CD4-positive, alpha-beta T cell treated with Interleukin-21 for 1 hour (primary cell): ENCODE measurements around the gene LAPTM5.
A peak's percentile ranks its signal among the peaks of the same experiment; 100 is the strongest.

ENCODE experiments used
- DNase-seq: peaks from one replicate; pipeline ENCODE4 v3.0.0-alpha.2; 2020

The LAPTM5 gene

DNA sequence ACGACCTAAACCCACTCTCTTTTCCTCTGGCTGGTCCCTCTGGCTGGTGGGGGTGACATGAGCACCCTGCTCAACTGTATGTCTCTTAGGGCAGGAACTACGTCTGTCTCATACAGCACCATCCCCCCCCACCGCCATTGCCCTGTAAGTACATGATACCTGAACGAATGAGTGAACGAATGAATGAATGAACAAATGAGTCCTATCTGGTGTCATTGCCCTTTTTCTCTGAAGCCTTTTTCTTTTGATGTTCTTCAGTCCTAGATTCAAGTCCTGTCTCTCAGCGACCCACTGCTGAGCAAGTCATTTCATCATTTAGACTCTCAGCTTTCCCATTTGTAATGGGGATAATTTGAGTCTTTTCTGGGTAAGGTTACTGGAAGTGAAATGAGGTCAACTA is 45.0 kb downstream of the LAPTM5 start:
- DNase-seq, result no peak

- DNase-seq, result no peak
These were observed 47.2 kb downstream of the LAPTM5 start for GRCh38 chr1:30710407-30710806.

DNA sequence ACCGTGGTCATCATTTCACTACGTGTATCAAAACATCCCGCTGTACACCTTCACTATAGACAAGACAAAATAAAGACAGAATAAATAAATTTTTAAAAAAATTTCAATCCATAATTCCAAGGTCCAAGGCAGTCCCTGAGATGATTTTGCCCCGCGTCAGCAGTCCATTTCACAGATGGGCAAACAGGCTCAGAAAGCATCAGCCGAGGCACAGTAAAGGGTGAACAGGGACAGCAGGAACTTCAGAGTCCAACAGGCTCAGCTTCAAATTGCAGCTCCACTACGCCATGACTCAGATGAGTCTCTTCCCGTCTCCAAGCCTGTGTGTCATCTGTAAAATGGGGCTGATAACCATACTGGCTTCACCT is 49.2 kb downstream of the LAPTM5 start:
- no peak for DNase-seq

- DNase-seq, result peak; percentile 56
These were observed 49.9 kb downstream of the LAPTM5 start for GRCh38 chr1:30707412-30708360.

DNA sequence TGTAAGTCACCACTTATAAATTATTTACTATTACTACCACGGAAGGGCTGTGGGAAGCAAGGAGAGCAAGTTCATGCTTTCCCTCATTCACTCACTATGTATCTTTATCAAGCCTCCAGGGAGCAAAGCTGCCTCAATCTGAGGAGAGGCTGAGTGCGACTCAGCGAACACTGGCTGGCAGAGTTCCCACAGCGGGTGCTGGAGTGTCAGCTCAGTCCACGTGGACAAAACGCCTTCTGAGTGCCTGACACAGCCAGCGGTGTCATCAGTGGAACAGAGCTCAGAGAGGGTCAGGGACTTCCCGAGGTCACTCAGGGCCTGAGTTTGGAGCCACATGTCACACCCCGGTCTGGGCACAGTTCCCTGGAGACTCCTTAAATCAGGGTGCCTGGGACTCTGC is 51.0 kb downstream of the LAPTM5 start:
- DNase-seq, result no peak

DNA sequence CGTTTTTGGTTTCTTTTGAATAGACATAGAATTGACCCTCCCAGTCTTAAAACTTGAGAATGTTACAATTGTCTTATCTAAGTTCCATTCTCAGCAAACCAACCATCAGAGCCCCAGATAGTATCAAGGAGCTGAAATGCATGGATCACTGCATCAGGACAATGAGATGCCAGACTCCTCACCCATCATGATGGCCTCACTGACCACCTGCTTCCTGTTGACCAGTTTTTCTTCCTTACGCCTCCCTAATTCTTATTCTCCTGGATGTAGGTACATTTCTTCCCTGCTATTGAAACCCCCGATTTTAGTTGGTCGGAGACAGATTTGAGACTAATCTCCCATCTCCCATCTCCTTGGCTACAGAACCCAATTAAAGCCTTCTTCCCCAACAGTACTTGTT is 51.9 kb downstream of the LAPTM5 start:
- no peak for DNase-seq

- no peak for DNase-seq
These were observed 52.6 kb downstream of the LAPTM5 start for GRCh38 chr1:30704765-30705509.

DNA sequence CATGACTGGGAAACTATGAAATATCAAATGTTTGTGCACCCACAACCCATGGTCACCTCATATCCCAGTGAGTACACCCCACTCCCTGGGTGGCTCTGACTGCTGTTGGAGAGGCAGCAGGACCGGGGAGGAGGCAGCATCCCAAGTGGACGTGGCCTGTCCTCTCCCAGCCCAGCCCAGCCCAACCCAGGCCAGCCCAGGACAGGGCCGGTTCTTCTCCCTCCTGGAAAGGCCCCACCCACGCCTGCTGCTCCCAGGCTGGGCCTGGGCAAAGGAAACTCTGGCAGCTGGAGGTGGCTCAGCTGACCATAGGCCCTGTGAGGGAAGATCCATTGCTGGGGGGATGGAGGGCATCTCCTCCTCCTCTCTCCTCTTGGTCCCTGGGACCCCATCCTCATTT is 53.3 kb downstream of the LAPTM5 start:
- DNase-seq, result no peak

GRCh38 chr1:30702823-30703222 is 54.8 kb downstream of the LAPTM5 start:
- no peak for DNase-seq

DNA sequence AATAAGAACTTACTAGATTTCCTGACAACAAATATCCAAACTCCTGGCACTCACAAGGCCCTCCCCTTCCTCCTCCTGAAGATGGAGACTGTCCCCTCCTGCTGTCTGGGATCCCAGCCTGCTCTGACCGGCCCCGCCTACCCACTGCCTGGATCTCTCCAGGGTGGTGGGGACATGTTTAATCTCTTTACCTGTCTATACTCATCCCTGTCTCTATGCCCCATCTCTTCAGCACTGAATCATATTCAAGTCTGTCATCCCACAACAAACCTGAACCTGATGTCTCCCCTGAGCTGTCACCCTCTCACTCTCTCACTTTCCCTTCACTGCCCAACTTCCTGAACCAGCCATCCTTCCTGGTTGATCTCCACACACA is 56.3 kb downstream of the LAPTM5 start:
- no peak for DNase-seq

GRCh38 chr1:30700528-30701257 is 56.9 kb downstream of the LAPTM5 start:
- DNase-seq, result no peak

GRCh38 chr1:30699762-30700161 is 57.8 kb downstream of the LAPTM5 start:
- DNase-seq, result no peak

- no peak for DNase-seq
These were observed 59.1 kb downstream of the LAPTM5 start for GRCh38 chr1:30698401-30698981.

DNA sequence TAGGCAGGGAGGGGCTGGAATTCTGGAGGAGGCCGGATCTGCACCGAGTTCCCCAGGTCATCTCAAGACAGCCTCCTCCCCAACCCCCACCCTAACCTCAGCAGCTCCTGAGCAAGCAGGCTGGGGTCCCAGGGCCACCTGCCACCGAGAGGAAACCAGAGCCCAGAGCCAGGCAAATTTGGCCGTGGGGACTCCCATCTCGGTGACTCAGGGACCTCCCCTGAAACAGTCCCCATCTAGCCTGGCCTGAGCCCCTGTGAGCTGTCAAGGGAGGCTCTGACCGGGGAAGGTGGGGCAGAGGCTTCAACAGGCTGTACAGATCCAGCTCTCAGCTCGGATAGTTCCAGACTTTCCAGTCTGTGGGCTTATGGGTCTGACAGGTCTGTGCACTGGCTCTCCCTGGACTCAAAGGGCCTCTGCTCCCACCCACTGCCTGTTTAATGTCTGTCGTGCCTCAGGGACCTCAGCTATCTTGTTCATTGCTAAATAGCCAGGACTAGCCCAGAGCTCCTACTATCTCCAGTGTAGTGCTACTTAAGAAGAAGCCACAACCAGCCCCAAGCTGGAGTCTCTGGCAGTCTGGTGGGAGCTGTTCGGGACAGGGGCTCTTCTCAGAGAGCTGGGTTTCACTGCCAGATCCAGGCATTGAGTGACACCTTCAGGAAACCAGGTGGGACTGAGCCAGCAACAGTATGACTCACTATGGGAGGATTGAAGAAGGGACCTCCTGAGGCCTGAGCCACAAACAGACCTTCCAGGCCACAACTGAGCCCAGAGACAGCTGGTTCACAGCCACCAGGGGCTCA is 59.8 kb downstream of the LAPTM5 start:
- DNase-seq, result no peak

DNA sequence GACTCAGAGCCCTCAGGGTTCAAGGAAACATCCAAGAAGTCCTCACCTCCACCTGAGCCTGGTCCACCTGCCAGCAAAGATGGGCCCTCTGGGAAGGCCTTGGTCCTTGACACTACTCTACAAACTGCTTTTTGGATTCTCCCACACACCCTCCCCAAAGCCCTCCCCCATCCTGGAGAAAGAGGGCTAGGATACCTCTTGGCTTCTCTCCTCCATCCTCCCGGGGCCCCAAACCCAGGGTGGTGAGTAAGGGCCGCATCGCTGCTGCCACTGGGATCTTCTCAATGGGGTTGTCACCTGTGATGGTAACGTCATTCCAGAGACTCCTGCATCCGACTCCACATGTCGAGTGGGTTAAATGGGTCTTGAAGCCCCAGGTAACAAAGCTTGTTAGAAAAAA is 60.7 kb downstream of the LAPTM5 start:
- DNase-seq, result no peak

DNA sequence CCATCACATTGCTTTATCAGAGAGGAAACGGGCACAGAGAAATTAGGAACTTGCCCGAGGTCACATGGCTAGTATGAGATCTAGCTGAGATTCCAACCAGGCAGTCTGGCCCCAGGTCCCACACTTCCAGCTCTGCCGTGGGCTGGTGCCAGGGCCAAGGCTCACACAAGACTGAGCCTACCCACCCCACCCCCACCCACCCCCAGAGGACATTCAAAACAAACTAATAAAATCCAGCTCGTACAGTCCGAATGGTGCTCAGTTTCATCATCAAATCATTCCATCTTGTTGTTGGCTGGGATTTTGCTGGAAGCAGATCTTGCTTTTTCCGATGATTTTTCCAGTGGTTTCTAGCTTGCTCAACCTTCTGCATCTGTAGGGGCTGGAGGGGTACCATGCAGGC is 62.1 kb downstream of the LAPTM5 start:
- DNase-seq, result no peak

DNA sequence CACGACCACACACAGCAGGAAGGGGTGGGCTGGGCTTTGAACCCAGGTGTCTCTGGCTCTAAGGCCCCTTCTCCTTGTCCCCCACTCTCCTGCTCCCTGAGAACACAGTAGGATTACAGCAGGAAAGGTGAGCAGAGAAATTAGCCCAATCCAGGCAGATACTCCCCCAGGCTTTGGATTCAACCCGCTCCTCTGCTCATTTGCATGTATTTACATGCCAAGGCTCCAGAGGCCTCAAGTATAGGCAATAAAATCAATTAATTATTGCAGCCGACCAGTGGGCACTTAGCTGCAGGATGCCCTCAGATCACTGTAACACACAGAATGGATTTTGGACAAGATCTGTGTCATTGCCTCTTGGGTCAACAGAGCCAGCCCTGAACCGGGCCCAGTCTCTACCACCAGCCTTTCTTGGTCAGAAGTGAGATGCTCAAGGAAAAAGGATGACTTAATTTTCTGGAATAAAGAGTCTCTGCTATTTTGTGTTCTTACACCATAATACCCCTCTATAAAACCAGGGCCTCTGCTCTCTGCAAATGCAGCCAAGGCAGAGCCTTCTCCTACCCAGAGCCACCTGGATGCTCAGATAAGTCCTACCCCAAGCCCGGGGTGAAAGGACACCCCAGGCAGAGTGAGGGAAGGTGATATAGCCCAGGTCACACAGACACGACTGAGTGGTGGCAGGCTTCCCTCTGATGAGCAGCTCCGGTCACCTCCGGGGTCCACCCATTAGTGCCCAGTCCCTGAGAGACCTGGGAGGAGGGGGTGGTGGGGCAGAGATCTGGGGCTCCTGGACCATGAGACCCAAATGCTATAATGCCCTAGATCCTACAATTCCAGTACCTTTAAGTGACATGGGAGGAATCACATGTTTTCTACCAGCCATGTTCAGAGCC is 63.0 kb downstream of the LAPTM5 start:
- no peak for DNase-seq

- no peak for DNase-seq
These were observed 63.8 kb downstream of the LAPTM5 start for GRCh38 chr1:30693822-30694221.

- no peak for DNase-seq
These were observed 64.2 kb downstream of the LAPTM5 start for GRCh38 chr1:30693366-30693765.

DNA sequence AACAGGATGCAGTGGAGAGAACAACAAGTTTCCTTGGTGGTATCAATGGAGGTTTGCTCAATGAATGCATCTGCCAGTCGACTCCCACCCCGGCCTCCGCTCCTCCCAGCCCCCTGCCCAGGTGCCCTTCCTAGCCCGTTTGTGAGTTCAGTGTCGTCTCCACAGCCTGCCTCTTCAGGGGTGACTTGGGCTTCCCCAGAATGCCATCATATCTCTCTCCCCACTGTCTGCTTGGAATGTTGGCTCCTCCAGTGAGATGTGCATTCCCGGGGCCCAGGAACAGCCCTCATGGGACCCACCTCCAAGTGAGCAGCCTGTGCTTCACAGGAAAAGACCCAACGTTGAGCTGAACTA is 64.6 kb downstream of the LAPTM5 start:
- no peak for DNase-seq

DNA sequence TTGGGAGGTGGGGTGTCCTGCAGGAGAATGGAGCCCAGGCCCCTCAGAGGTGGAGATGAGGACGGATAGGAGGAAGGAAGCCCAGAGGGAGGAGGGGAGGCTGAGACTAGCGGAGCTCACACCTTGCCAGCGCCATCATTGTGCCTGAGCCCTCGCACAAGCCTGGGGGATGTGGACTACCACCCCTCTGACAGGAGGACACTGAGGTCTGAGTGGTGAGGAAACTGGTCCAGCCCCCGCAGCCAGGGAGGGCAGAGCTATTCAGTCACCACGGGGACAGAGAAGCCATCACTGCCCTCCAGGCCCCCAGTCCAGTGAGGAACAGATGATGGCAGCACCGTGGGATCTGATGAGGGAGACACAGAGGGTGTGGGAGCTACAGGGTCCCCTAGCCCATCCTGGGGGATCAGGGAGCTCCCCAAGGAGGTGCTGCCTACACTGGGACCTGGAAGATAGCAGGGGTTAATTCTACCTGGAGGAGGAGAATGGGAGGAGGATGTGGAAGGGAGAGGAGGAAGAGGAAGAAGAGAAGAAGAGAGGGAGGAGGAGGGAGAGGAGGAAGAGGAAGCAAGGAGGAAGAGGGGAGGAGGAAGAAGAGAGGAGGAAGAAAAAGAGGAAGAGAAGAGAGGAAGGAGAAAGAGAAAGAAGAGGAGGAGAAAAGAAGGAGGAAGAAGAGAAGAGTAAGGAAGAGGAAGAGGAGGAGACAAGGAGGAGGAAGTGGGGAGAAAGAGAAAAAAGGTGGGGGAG is 65.2 kb downstream of the LAPTM5 start:
- no peak for DNase-seq
